GM10248 (cell line): ENCODE data around the gene TRAF3.

Experiments used
- CTCF ChIA-PET: fragments of 300-600 bp; sonication (Branson Sonifier 250); formaldehyde crosslinking; extraction: SDS; loops from one replicate; lab custom pipeline; 2021; ENCODE audit warnings: antibody characterized with exemption; lab: Yijun Ruan, JAX
- POLR2A ChIA-PET: fragments of 350-650 bp; sonication (Branson Sonifier 250); formaldehyde crosslinking; extraction: SDS; loops from one replicate; lab custom pipeline; 2020; ENCODE audit warnings: antibody characterized with exemption; lab: Yijun Ruan, JAX
- DNase-seq: peaks from one replicate; pipeline ENCODE4 v3.0.0; 2012; ENCODE audit errors: extremely low spot score
- TF ChIP-seq, protein P1 (sequence below): IDR thresholded peaks from 2 replicates; pipeline ENCODE4 v1.5.1; 2012; ENCODE audit warnings: mild to moderate bottlenecking, low read depth; ENCODE audit errors: extremely low read depth, missing control alignments, control extremely low read depth

Gene TRAF3

DNA sequence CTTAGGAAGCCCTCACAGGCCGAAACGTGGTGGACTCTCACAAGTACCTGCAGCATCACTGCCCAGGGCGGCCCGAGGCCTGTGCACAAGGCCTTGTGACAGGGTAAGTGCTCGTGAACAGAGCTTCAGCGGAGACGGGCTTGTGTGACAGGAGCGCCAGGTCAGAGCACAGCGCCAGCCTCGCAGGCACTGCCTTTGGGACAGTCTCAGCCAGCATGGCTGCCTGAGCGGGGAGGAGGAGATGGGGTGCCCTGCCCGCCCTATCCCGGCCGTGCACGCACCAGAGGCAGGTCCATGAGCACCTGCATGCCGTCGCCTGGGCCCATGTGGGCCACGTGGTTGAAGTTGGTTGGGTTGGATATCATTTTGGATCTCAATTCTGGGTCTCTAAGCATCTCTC lies 162.1 kb downstream of the TRAF3 start:
- ChIA-PET POLR2A (no interaction called here), CTCF (no interaction called here)
- TF ChIP-seq, protein P1, sequence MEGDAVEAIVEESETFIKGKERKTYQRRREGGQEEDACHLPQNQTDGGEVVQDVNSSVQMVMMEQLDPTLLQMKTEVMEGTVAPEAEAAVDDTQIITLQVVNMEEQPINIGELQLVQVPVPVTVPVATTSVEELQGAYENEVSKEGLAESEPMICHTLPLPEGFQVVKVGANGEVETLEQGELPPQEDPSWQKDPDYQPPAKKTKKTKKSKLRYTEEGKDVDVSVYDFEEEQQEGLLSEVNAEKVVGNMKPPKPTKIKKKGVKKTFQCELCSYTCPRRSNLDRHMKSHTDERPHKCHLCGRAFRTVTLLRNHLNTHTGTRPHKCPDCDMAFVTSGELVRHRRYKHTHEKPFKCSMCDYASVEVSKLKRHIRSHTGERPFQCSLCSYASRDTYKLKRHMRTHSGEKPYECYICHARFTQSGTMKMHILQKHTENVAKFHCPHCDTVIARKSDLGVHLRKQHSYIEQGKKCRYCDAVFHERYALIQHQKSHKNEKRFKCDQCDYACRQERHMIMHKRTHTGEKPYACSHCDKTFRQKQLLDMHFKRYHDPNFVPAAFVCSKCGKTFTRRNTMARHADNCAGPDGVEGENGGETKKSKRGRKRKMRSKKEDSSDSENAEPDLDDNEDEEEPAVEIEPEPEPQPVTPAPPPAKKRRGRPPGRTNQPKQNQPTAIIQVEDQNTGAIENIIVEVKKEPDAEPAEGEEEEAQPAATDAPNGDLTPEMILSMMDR, result no peak
- DNase-seq, result no peak

GRCh38 chr14:102939820-102940561 lies 162.7 kb downstream of the TRAF3 start:
- ChIA-PET POLR2A (no interaction called here), CTCF (no interaction called here)
- DNase-seq, result no peak
- TF ChIP-seq, protein P1, result no peak

DNA sequence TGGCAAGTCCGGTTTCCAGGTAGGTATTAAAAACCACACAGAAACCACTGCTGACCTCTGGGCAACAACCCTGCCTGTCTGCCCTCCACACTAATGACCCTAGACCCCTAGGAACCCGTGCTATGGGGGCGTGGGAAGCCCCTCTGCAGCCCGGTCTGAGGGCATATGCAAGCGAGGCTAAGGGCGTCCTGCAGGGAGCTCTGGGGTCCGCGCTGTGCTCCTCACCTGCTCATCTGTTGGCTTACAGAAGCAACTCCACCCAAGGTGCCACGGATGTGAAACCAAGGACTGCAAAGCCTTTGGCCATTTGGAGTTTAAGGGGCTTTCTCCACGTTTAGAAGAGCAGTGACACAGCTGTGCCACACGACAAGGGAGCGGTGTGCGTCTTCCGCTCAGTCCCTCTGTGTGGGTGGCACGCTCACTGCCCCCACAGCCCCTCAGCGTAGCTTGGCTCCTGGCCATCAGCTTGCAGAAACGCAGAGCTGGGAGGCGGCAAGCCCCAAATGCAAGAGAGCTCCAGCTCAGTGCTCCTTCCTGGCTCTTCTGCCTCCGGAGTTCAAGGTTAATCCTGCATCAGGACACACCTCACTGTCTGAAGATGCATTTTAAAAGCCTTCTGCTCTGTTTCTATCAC lies 163.6 kb downstream of the TRAF3 start:
- CTCF ChIA-PET, result interaction anchor here (1.0 kb wide), 1 partner anchor 46 kb away, joined by 3 read pairs; no protein-coding TSS in a partner anchor
- TF ChIP-seq, protein P1, result no peak
- DNase-seq, result no peak
- POLR2A ChIA-PET, result interaction anchor here (0.6 kb wide), 1 partner anchor 868 kb away, joined by 7 read pairs; no protein-coding TSS in a partner anchor

- TF ChIP-seq, protein P1, result no peak
- ChIA-PET POLR2A (no interaction called here), CTCF (interaction anchor here (1.0 kb wide), 1 partner anchor 46 kb away, joined by 3 read pairs; no protein-coding TSS in a partner anchor)
- no peak for DNase-seq
These were observed 164.3 kb downstream of the TRAF3 start for GRCh38 chr14:102941419-102942011.

GRCh38 chr14:102942069-102942468 lies 164.8 kb downstream of the TRAF3 start:
- DNase-seq, result no peak
- TF ChIP-seq, protein P1, result no peak
- CTCF ChIA-PET, result no interaction called here
- POLR2A ChIA-PET, result no interaction called here

- DNase-seq, result no peak
- TF ChIP-seq, protein P1, result no peak
- CTCF ChIA-PET, result interaction anchor here (0.9 to 1.7 kb wide), 2 partner anchors 9 to 162 kb away, joined by 3 to 4 read pairs; no protein-coding TSS in a partner anchor
- POLR2A ChIA-PET, result no interaction called here
These were observed 166.2 kb downstream of the TRAF3 start for GRCh38 chr14:102943454-102943853.
